K562 (cell line): ENCODE results near the gene BEST4. TPM values are rescaled to one million over a fixed set of nuclear protein-coding genes. Genes with fewer than 3 reads are reported as not detected.

ENCODE experiments used
- BRD9 ChIP-seq: fragments of 450-650 bp; IDR thresholded peaks from 2 replicates; pipeline ENCODE4 v1.6.1; 2018; ENCODE audit warnings: low read depth; ENCODE audit not compliant: partially characterized antibody
- ESRRA ChIP-seq: fragments of 450-650 bp; IDR thresholded peaks from 2 replicates; pipeline ENCODE4 v1.6.1; 2014; ENCODE audit warnings: low read depth, mild to moderate bottlenecking, moderate library complexity, borderline replicate concordance
- MCM3 ChIP-seq: fragments of 450-650 bp; IDR thresholded peaks from 2 replicates; pipeline ENCODE4 v1.6.1; 2016
- MCM5 ChIP-seq: fragments of 450-650 bp; IDR thresholded peaks from 2 replicates; pipeline ENCODE4 v1.6.1; 2016; ENCODE audit warnings: low read depth
- RBM25 ChIP-seq: fragments of 200-400 bp; formaldehyde crosslinking; IDR thresholded peaks from 2 replicates; pipeline ENCODE4 v1.6.1; 2018; ENCODE audit warnings: low read length, low read depth, moderate library complexity; ENCODE audit not compliant: severe bottlenecking
- RCOR1 ChIP-seq, 2 experiments: IDR thresholded peaks; 2 replicates each; pipeline ENCODE4 v1.6.1; 2012; ENCODE audit warnings: low read depth in 2 of 2, low read length in 2 of 2, borderline replicate concordance in 1 of 2, improper control_type of control experiment in 1 of 2
- SAFB ChIP-seq: fragments of 200-400 bp; formaldehyde crosslinking; IDR thresholded peaks from 2 replicates; pipeline ENCODE4 v1.6.1; 2017; ENCODE audit warnings: low read depth, low read length, borderline replicate concordance
- SMAD3 ChIP-seq: fragments of 450-650 bp; formaldehyde crosslinking; conservative IDR thresholded peaks from 2 replicates; pipeline ENCODE4 v1.4.0; 2020; ENCODE audit warnings: mild to moderate bottlenecking
- SP2 ChIP-seq: IDR thresholded peaks from 2 replicates; pipeline ENCODE4 v1.6.1; 2011; ENCODE audit warnings: mild to moderate bottlenecking, low read depth, low read length, moderate library complexity; ENCODE audit not compliant: poor library complexity, severe bottlenecking; ENCODE audit errors: extremely low read depth
- ZFP30 ChIP-seq: fragments of 250-450 bp; sonication (Bioruptor Pico); IDR thresholded peaks from 2 replicates; pipeline ENCODE4 v1.8.0; 2022; ENCODE audit warnings: moderate library complexity, mild to moderate bottlenecking, inconsistent platforms, borderline replicate concordance
- ZNF584 ChIP-seq: fragments of 200-800 bp; sonication (Bioruptor generic); IDR thresholded peaks from 2 replicates; pipeline ENCODE4 v1.6.1; 2016; ENCODE audit warnings: low read depth, mild to moderate bottlenecking, missing genetic modification characterization, missing compliant biosample characterization
- polyA plus RNA-seq, 8 experiments: library from polyadenylated mRNA; depleted of rRNA in 4 of 8; stranded (reverse) in 5 of 8; unstranded in 3 of 8; fragments of >200 nt; fragmentation: Nextera tagmentation in 2 of 8; fragmentation: Illumina TruSeq in 1 of 8; extraction: Ambion mirVana in 2 of 8; extraction: Trizol in 1 of 8; gene quantifications; 2 replicates each; pipeline versions ENCODE4 v1.2.1 to v1.2.3, GENCODE V29; 2011 to 2014; ENCODE audit warnings: inconsistent platforms in 1 of 8, missing spikeins in 1 of 8
- total RNA-seq, 7 experiments: library from RNA; depleted of rRNA in 6 of 7; stranded (reverse); fragments of >200 nt in 6 of 7; fragmentation: Illumina TruSeq in 2 of 7; extraction: Trizol in 2 of 7; gene quantifications; 2 replicates each; pipeline versions ENCODE4 v1.2.1 to v1.2.3, GENCODE V29; 2011 to 2021; ENCODE audit warnings: low replicate concordance in 1 of 7
- TF ChIP-seq, protein P1 (sequence below): fragments of 450-650 bp; formaldehyde crosslinking; IDR thresholded peaks from 2 replicates; pipeline ENCODE4 v1.4.0; 2020; ENCODE audit warnings: mild to moderate bottlenecking, moderate library complexity
- TF ChIP-seq, protein P2 (sequence below), 2 experiments: fragments of 450-650 bp in 1 of 2; sonication (generic) in 1 of 2; formaldehyde crosslinking in 1 of 2; IDR thresholded peaks; 2 replicates each; pipeline versions ENCODE4 v1.7.1 to v1.9.0; 2016 to 2022; ENCODE audit warnings: inconsistent platforms in 1 of 2, mild to moderate bottlenecking in 1 of 2, missing genetic modification reagents in 1 of 2
- TF ChIP-seq, protein P3 (sequence below): fragments of 450-650 bp; formaldehyde crosslinking; IDR thresholded peaks from 2 replicates; pipeline ENCODE4 v1.4.0; 2022; ENCODE audit warnings: missing genetic modification characterization

Gene BEST4
- total and polyA plus RNA-seq, 9 of the 15 experiments (the other 6 are each of a cell fraction or from before 2014, with no cell fraction given): 0.07 to 0.11 TPM; not detected in 7

DNA sequence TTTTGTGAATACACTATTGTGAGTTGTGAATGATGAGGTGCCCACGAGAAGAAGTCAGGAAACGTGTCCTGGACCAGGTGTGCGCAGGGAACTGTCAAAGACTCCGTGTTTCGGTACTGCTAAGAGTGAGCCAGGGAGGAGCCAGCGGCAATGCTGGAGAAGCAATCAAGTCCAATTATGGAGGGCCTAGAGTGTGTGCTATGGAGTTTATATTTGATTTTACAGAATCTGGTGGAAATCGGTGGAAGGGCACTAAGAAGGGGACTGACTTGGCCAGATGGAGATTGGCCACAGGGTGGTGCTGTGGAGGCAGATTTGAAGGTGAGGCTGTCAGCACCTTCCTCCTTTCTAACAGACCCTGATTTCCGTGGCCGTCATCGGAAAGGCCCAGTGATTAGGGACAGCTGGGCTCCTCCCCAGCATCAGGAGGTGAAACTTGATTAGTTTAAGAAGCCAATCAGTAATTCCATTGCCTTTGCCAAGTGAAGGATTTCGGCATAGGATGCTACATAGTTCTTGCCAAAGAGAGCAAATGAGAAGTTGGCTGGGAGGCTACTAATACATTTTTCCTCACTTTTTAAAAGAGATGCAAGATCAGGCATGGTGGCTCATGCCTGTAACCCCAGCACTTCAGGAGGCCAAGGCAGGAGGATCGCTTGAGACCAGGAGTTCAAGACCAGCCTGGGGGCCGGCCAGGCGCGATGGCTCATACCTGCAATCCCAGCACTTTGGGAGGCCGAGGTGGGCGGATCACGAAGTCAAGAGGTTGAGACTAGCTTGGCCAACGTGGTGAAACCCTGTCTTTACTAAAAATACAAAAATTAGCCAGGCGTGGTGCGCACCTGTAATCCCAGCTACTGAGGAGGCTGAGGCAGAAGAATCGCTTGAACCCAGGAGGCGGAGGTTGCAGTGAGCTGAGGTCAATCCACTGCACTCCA lies 48.0 kb upstream of the BEST4 start (continued):
- 0 out of 2 replicates have a peak, but pooled peaks have one; percentile 51 for TF ChIP-seq SMAD3 (CRISPR knock-in tag)
- 0 out of 2 replicates have a peak, but pooled peaks have one; percentile 23 for TF ChIP-seq ESRRA
- TF ChIP-seq ZNF584 (CRISPR knock-in tag): no peak
- peak; percentile 90 to 97 for TF ChIP-seq RCOR1 (IDR thresholded peaks at IDR 0.05; ENCODE audit: borderline replicate concordance in 1 of 2, low read depth in 2 of 2, low read length in 2 of 2)
- TF ChIP-seq ZFP30: no peak
- TF ChIP-seq MCM5: no peak
- no peak for TF ChIP-seq SP2
- TF ChIP-seq, protein P1, sequence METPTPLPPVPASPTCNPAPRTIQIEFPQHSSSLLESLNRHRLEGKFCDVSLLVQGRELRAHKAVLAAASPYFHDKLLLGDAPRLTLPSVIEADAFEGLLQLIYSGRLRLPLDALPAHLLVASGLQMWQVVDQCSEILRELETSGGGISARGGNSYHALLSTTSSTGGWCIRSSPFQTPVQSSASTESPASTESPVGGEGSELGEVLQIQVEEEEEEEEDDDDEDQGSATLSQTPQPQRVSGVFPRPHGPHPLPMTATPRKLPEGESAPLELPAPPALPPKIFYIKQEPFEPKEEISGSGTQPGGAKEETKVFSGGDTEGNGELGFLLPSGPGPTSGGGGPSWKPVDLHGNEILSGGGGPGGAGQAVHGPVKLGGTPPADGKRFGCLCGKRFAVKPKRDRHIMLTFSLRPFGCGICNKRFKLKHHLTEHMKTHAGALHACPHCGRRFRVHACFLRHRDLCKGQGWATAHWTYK (CRISPR knock-in tag): 0 out of 2 replicates have a peak, but pooled peaks have one; percentile 35
- TF ChIP-seq, protein P2, sequence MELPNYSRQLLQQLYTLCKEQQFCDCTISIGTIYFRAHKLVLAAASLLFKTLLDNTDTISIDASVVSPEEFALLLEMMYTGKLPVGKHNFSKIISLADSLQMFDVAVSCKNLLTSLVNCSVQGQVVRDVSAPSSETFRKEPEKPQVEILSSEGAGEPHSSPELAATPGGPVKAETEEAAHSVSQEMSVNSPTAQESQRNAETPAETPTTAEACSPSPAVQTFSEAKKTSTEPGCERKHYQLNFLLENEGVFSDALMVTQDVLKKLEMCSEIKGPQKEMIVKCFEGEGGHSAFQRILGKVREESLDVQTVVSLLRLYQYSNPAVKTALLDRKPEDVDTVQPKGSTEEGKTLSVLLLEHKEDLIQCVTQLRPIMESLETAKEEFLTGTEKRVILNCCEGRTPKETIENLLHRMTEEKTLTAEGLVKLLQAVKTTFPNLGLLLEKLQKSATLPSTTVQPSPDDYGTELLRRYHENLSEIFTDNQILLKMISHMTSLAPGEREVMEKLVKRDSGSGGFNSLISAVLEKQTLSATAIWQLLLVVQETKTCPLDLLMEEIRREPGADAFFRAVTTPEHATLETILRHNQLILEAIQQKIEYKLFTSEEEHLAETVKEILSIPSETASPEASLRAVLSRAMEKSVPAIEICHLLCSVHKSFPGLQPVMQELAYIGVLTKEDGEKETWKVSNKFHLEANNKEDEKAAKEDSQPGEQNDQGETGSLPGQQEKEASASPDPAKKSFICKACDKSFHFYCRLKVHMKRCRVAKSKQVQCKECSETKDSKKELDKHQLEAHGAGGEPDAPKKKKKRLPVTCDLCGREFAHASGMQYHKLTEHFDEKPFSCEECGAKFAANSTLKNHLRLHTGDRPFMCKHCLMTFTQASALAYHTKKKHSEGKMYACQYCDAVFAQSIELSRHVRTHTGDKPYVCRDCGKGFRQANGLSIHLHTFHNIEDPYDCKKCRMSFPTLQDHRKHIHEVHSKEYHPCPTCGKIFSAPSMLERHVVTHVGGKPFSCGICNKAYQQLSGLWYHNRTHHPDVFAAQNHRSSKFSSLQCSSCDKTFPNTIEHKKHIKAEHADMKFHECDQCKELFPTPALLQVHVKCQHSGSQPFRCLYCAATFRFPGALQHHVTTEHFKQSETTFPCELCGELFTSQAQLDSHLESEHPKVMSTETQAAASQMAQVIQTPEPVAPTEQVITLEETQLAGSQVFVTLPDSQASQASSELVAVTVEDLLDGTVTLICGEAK (IDR thresholded peaks at IDR 0.05): no peak
- TF ChIP-seq, protein P2 (CRISPR knock-in tag; IDR thresholded peaks at IDR 0.05): no peak
- TF ChIP-seq, protein P3, sequence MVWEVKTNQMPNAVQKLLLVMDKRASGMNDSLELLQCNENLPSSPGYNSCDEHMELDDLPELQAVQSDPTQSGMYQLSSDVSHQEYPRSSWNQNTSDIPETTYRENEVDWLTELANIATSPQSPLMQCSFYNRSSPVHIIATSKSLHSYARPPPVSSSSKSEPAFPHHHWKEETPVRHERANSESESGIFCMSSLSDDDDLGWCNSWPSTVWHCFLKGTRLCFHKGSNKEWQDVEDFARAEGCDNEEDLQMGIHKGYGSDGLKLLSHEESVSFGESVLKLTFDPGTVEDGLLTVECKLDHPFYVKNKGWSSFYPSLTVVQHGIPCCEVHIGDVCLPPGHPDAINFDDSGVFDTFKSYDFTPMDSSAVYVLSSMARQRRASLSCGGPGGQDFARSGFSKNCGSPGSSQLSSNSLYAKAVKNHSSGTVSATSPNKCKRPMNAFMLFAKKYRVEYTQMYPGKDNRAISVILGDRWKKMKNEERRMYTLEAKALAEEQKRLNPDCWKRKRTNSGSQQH: no peak
- TF ChIP-seq SAFB: no peak
- no peak for TF ChIP-seq RBM25
- no peak for TF ChIP-seq BRD9
- TF ChIP-seq MCM3: no peak
